Measurements from ENCODE around the gene SPRR2D.

SPRR2D gene

GRCh38 chr1:153032073-153032472 is 8.8 kb downstream of the SPRR2D start:
- no peak overlapping the region for H3K4me2 ChIP-seq (ENCODE audit: low read depth, low read length, poor library complexity, severe bottlenecking)
- H3K36me3 ChIP-seq (ENCODE audit: low read length) = no peaks in the 10 kb centered on the region
- TF ChIP-seq CTCF (IDR thresholded peaks at IDR 0.05; ENCODE audit: insufficient read depth, low read length, poor library complexity, severe bottlenecking) (no peak), EZH2phosphoT487 (conservative IDR thresholded peaks at IDR 0.05; ENCODE audit: low read length) (no peak)
- no peaks in the 10 kb centered on the region for H3F3A ChIP-seq (ENCODE audit: insufficient read depth)
- H3K79me2 ChIP-seq (ENCODE audit: insufficient read depth, low read length) = no peaks in the 10 kb centered on the region
- no peaks in the 10 kb centered on the region for H3K9me3 ChIP-seq (ENCODE audit: insufficient read depth, low read length)
- no peak overlapping the region for H3K4me3 ChIP-seq (ENCODE audit: insufficient read depth, low read length, poor library complexity, severe bottlenecking)
- no peaks in the 10 kb centered on the region for H3K9me2 ChIP-seq (replicated peaks; ENCODE audit: insufficient read depth, low read length)
- no peaks in the 10 kb centered on the region for H3K27me3 ChIP-seq (ENCODE audit: low read length)
- no peaks in the 10 kb centered on the region for H4K20me1 ChIP-seq (ENCODE audit: low read depth, low read length)
- no peak overlapping the region for H3K27ac ChIP-seq (ENCODE audit: low read depth, low read length)
- H3K9ac ChIP-seq (ENCODE audit: low read length) = no peak overlapping the region
- H2AFZ ChIP-seq (ENCODE audit: low read depth, low read length, severe bottlenecking) = no peak overlapping the region

- H3K4me2 ChIP-seq (ENCODE audit: low read depth, low read length, poor library complexity, severe bottlenecking) = no peak within 1 kb of the TSS
- no peak within 1 kb of the TSS for H3K27ac ChIP-seq (ENCODE audit: low read depth, low read length)
- H2AFZ ChIP-seq (ENCODE audit: low read depth, low read length, severe bottlenecking) = no peak within 1 kb of the TSS
- no peak within 1 kb of the TSS for H3K4me3 ChIP-seq (ENCODE audit: insufficient read depth, low read length, poor library complexity, severe bottlenecking)
- H4K20me1 ChIP-seq (ENCODE audit: low read depth, low read length) = no peaks in the 10 kb centered on the region
- H3K36me3 ChIP-seq (ENCODE audit: low read length) = no peaks in the 10 kb centered on the region
- no peaks in the 10 kb centered on the region for H3K27me3 ChIP-seq (ENCODE audit: low read length)
- H3K9me3 ChIP-seq (ENCODE audit: insufficient read depth, low read length) = no peaks in the 10 kb centered on the region
- H3K9ac ChIP-seq (ENCODE audit: low read length) = no peak within 1 kb of the TSS
- no peak for TF ChIP-seq CTCF (IDR thresholded peaks at IDR 0.05; ENCODE audit: insufficient read depth, low read length, poor library complexity, severe bottlenecking)
- no peak for TF ChIP-seq EZH2phosphoT487 (conservative IDR thresholded peaks at IDR 0.05; ENCODE audit: low read length)
- no peaks in the 10 kb centered on the region for H3K9me2 ChIP-seq (replicated peaks; ENCODE audit: insufficient read depth, low read length)
- no peaks in the 10 kb centered on the region for H3K79me2 ChIP-seq (ENCODE audit: insufficient read depth, low read length)
- H3F3A ChIP-seq (ENCODE audit: insufficient read depth) = no peaks in the 10 kb centered on the region
Measured at GRCh38 chr1:153030895-153031294, 10.0 kb downstream of the SPRR2D start, which contains the start of gene SPRR1B. SPRR1B (plus strand) TSS chr1:153031203; CDS start chr1:153032346, 1,143 bp downstream.

GRCh38 chr1:153028766-153029165 is 12.2 kb downstream of the SPRR2D start:
- no peak for TF ChIP-seq CTCF (IDR thresholded peaks at IDR 0.05; ENCODE audit: insufficient read depth, low read length, poor library complexity, severe bottlenecking)
- no peak for TF ChIP-seq EZH2phosphoT487 (conservative IDR thresholded peaks at IDR 0.05; ENCODE audit: low read length)
- Histone ChIP-seq H3K9me3 (ENCODE audit: insufficient read depth, low read length) (no peaks in the 10 kb centered on the region), H2AFZ (ENCODE audit: low read depth, low read length, severe bottlenecking) (no peak overlapping the region), H3K9ac (ENCODE audit: low read length) (no peak overlapping the region), H3K4me3 (ENCODE audit: insufficient read depth, low read length, poor library complexity, severe bottlenecking) (no peak overlapping the region), H3K36me3 (ENCODE audit: low read length) (no peaks in the 10 kb centered on the region), H3K79me2 (ENCODE audit: insufficient read depth, low read length) (no peaks in the 10 kb centered on the region), H3K27me3 (ENCODE audit: low read length) (no peaks in the 10 kb centered on the region), H3F3A (ENCODE audit: insufficient read depth) (no peaks in the 10 kb centered on the region), H4K20me1 (ENCODE audit: low read depth, low read length) (no peaks in the 10 kb centered on the region), H3K4me2 (ENCODE audit: low read depth, low read length, poor library complexity, severe bottlenecking) (no peak overlapping the region), H3K9me2 (replicated peaks; ENCODE audit: insufficient read depth, low read length) (no peaks in the 10 kb centered on the region), H3K27ac (ENCODE audit: low read depth, low read length) (no peak overlapping the region)
